HepG2 (cell line): ENCODE data around the gene PACS2. TPM values are rescaled to one million over a fixed set of nuclear protein-coding genes. Genes with fewer than 3 reads are reported as not detected.
A peak's percentile ranks its signal among the peaks of the same experiment; 100 is the strongest.

Experiments
- AKAP8 ChIP-seq: sonication (generic); formaldehyde crosslinking; IDR thresholded peaks from 2 replicates; pipeline ENCODE4 v1.5.1; 2020; ENCODE audit warnings: mild to moderate bottlenecking, missing genetic modification reagents
- HCFC1 ChIP-seq: fragments of 150-350 bp; IDR thresholded peaks from 2 replicates; pipeline ENCODE4 v1.6.1; 2014; ENCODE audit warnings: low read depth, low read length
- HNRNPK ChIP-seq: fragments of 200-400 bp; formaldehyde crosslinking; IDR thresholded peaks from 2 replicates; pipeline ENCODE4 v1.6.1; 2018; ENCODE audit warnings: low read length, low read depth, moderate library complexity, mild to moderate bottlenecking; ENCODE audit not compliant: poor library complexity, severe bottlenecking
- HNRNPL ChIP-seq: fragments of 200-400 bp; formaldehyde crosslinking; IDR thresholded peaks from 2 replicates; pipeline ENCODE4 v1.6.1; 2017; ENCODE audit warnings: mild to moderate bottlenecking, low read depth, low read length
- IRX3 ChIP-seq: sonication (generic); formaldehyde crosslinking; IDR thresholded peaks from 2 replicates; pipeline ENCODE4 v1.8.1; 2023; ENCODE audit warnings: mild to moderate bottlenecking, low read depth, missing genetic modification reagents, borderline replicate concordance
- MAF1 ChIP-seq: sonication (generic); formaldehyde crosslinking; IDR thresholded peaks from 2 replicates; pipeline ENCODE4 v1.5.0; 2020; ENCODE audit warnings: missing genetic modification reagents, borderline replicate concordance
- MEIS2 ChIP-seq: sonication (generic); formaldehyde crosslinking; IDR thresholded peaks from 2 replicates; pipeline ENCODE4 v1.9.0; 2021; ENCODE audit warnings: mild to moderate bottlenecking, missing genetic modification reagents
- MTERF4 ChIP-seq: sonication (generic); formaldehyde crosslinking; IDR thresholded peaks from 2 replicates; pipeline ENCODE4 v1.8.0; 2023; ENCODE audit warnings: mild to moderate bottlenecking, missing genetic modification reagents
- MXI1 ChIP-seq: IDR thresholded peaks from 3 replicates; pipeline ENCODE4 v1.6.1; 2012; ENCODE audit warnings: low read depth, low read length, inconsistent platforms, borderline replicate concordance
- PCBP1 ChIP-seq: fragments of 200-400 bp; formaldehyde crosslinking; IDR thresholded peaks from 2 replicates; pipeline ENCODE4 v1.6.1; 2017; ENCODE audit warnings: mild to moderate bottlenecking, low read depth, low read length, borderline replicate concordance
- RBFOX2 ChIP-seq: fragments of 200-400 bp; formaldehyde crosslinking; IDR thresholded peaks from 2 replicates; pipeline ENCODE4 v1.6.1; 2017; ENCODE audit warnings: low read depth, mild to moderate bottlenecking, low read length
- SPEN ChIP-seq: sonication (generic); formaldehyde crosslinking; IDR thresholded peaks from 2 replicates; pipeline ENCODE4 v1.5.1; 2020; ENCODE audit warnings: low read depth, mild to moderate bottlenecking, missing genetic modification reagents
- SRSF4 ChIP-seq: fragments of 200-400 bp; formaldehyde crosslinking; IDR thresholded peaks from one replicate; pipeline ENCODE4 v1.6.1; 2018; ENCODE audit warnings: mild to moderate bottlenecking, low read depth, low read length, moderate library complexity; ENCODE audit not compliant: poor library complexity, severe bottlenecking
- SRY ChIP-seq: sonication (generic); formaldehyde crosslinking; IDR thresholded peaks from 2 replicates; pipeline ENCODE4 v1.8.0; 2022; ENCODE audit warnings: mild to moderate bottlenecking, missing genetic modification reagents
- TFDP1 ChIP-seq: IDR thresholded peaks from 2 replicates; pipeline ENCODE4 v1.6.1; 2016; ENCODE audit warnings: missing compliant biosample characterization, missing genetic modification reagents, borderline replicate concordance
- THAP8 ChIP-seq: sonication (generic); formaldehyde crosslinking; IDR thresholded peaks from 2 replicates; pipeline ENCODE4 v1.5.1; 2020; ENCODE audit warnings: missing genetic modification reagents, mild to moderate bottlenecking, borderline replicate concordance
- YEATS4 ChIP-seq: sonication (generic); formaldehyde crosslinking; IDR thresholded peaks from 2 replicates; pipeline ENCODE4 v1.4.0; 2020; ENCODE audit warnings: missing genetic modification reagents, borderline replicate concordance
- ZBTB38 ChIP-seq: sonication (generic); formaldehyde crosslinking; IDR thresholded peaks from 2 replicates; pipeline ENCODE4 v1.5.1; 2020; ENCODE audit warnings: mild to moderate bottlenecking, missing genetic modification reagents
- ZFX ChIP-seq: sonication (generic); formaldehyde crosslinking; IDR thresholded peaks from 2 replicates; pipeline ENCODE4 v1.4.0; 2020; ENCODE audit warnings: mild to moderate bottlenecking, low read depth, missing genetic modification reagents, moderate library complexity
- ZFY ChIP-seq: sonication (generic); formaldehyde crosslinking; IDR thresholded peaks from 2 replicates; pipeline ENCODE4 v1.4.0; 2020; ENCODE audit warnings: missing genetic modification reagents
- ZNF143 ChIP-seq: sonication (generic); formaldehyde crosslinking; IDR thresholded peaks from 2 replicates; pipeline ENCODE4 v1.4.0; 2020; ENCODE audit warnings: missing genetic modification reagents
- polyA plus RNA-seq, 8 experiments: library from polyadenylated mRNA; depleted of rRNA in 3 of 8; stranded (reverse) in 7 of 8; unstranded in 1 of 8; fragments of >200 nt; fragmentation: Illumina TruSeq in 4 of 8; extraction: Trizol in 4 of 8; gene quantifications; 2 replicates each; pipeline versions ENCODE4 v1.2.1 to v1.2.3, GENCODE V29; 2011 to 2016; ENCODE audit warnings: low read depth in 4 of 8, missing spikeins in 1 of 8, mixed read lengths in 1 of 8; ENCODE audit not compliant: insufficient read depth in 1 of 8
- total RNA-seq, 5 experiments: library from RNA; depleted of rRNA; stranded (reverse); fragments of >200 nt; fragmentation: Illumina TruSeq; extraction: Trizol; gene quantifications; 2 replicates each; pipeline ENCODE4 v1.2.3, GENCODE V29; 2016; ENCODE audit warnings: low read depth in 1 of 5

PACS2 gene
- total and polyA plus RNA-seq, 2 of the 13 experiments (the other 11 are each of a cell fraction or from before 2014, with no cell fraction given) = 23.6 to 27.6 TPM

- TF ChIP-seq SPEN (CRISPR knock-in tag) (0 out of 2 replicates have a peak, but pooled peaks have one; percentile 37), HNRNPL (peak; percentile 41; the same call in 1 of the 2 replicates), ZFX (peak; percentile 79), MAF1 (CRISPR knock-in tag) (no peak), HNRNPK (peak; percentile 79), ZBTB38 (peak; percentile 72; the same call in 1 of the 2 replicates), ZFY (CRISPR knock-in tag) (peak; percentile 83), RBFOX2 (peak; percentile 74), SRSF4 (no peak), ZNF143 (CRISPR knock-in tag) (peak; percentile 87), MEIS2 (CRISPR knock-in tag) (0 out of 2 replicates have a peak, but pooled peaks have one; percentile 36), PCBP1 (0 out of 2 replicates have a peak, but pooled peaks have one; percentile 30), AKAP8 (CRISPR knock-in tag) (peak; percentile 90), MTERF4 (peak; percentile 81; the same call in 1 of the 2 replicates), YEATS4 (peak; percentile 58; the same call in 1 of the 2 replicates), IRX3 (CRISPR knock-in tag) (peak; percentile 69; the same call in 1 of the 2 replicates), SRY (0 out of 2 replicates have a peak, but pooled peaks have one; percentile 29), MXI1 (no peak), TFDP1 (peak; percentile 53; the same call in 1 of the 2 replicates), HCFC1 (peak; percentile 64; the same call in 1 of the 2 replicates), THAP8 (CRISPR knock-in tag) (no peak)
Measured at GRCh38 chr14:105414456-105415371, 100.2 kb downstream of the PACS2 start (continued).
